Measurements from ENCODE around the gene TMEM179B. TPM values are rescaled to one million over a fixed set of nuclear protein-coding genes. Genes with fewer than 3 reads are reported as not detected.
A peak's percentile ranks its signal among the peaks of the same experiment; 100 is the strongest.

TMEM179B gene
- total and polyA plus RNA-seq, 9 of the 15 experiments (the other 6 are each of a cell fraction or from before 2014, with no cell fraction given) = 27.7 to 105 (median 37.0) TPM

- TF ChIP-seq REST (IDR thresholded peaks at IDR 0.05; ENCODE audit: borderline replicate concordance) (no peak), REST (CRISPR knock-in tag; IDR thresholded peaks at IDR 0.05; ENCODE audit: low read depth) (no peak), NKRF (IDR thresholded peaks at IDR 0.05; ENCODE audit: borderline replicate concordance) (peak; percentile 44), RBM14 (IDR thresholded peaks at IDR 0.05; ENCODE audit: borderline replicate concordance, insufficient read depth, low read depth, low read length) (no peak), TEAD4 (IDR thresholded peaks at IDR 0.05; ENCODE audit: low read length) (no peak), TEAD4 (CRISPR knock-in tag; IDR thresholded peaks at IDR 0.05; ENCODE audit: borderline replicate concordance) (no peak), FOSL1 (tag; conservative IDR thresholded peaks at IDR 0.05) (no peak), ZSCAN29 (IDR thresholded peaks at IDR 0.05) (peak; percentile 82; the same call in 1 of the 2 replicates), CREM (IDR thresholded peaks at IDR 0.05; ENCODE audit: low read depth) (no peak), BRCA1 (IDR thresholded peaks at IDR 0.05) (no peak), BRCA1 (CRISPR knock-in tag; IDR thresholded peaks at IDR 0.05) (no peak), ZNF740 (CRISPR knock-in tag; IDR thresholded peaks at IDR 0.05) (peak; percentile 90), ZNF740 (tag; IDR thresholded peaks at IDR 0.05) (peak in 1 of 2 experiments; percentile 70; a peak in 2 of 4 replicates)
- TF ChIP-seq, protein P1, sequence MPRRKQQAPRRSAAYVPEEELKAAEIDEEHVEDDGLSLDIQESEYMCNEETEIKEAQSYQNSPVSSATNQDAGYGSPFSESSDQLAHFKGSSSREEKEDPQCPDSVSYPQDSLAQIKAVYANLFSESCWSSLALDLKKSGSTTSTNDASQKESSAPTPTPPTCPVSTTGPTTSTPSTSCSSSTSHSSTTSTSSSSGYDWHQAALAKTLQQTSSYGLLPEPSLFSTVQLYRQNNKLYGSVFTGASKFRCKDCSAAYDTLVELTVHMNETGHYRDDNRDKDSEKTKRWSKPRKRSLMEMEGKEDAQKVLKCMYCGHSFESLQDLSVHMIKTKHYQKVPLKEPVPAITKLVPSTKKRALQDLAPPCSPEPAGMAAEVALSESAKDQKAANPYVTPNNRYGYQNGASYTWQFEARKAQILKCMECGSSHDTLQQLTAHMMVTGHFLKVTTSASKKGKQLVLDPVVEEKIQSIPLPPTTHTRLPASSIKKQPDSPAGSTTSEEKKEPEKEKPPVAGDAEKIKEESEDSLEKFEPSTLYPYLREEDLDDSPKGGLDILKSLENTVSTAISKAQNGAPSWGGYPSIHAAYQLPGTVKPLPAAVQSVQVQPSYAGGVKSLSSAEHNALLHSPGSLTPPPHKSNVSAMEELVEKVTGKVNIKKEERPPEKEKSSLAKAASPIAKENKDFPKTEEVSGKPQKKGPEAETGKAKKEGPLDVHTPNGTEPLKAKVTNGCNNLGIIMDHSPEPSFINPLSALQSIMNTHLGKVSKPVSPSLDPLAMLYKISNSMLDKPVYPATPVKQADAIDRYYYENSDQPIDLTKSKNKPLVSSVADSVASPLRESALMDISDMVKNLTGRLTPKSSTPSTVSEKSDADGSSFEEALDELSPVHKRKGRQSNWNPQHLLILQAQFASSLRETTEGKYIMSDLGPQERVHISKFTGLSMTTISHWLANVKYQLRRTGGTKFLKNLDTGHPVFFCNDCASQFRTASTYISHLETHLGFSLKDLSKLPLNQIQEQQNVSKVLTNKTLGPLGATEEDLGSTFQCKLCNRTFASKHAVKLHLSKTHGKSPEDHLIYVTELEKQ (CRISPR knock-in tag; IDR thresholded peaks at IDR 0.05) = no peak
These were observed 43.8 kb downstream of the TMEM179B start (continued) for GRCh38 chr11:62830904-62831519.
